ENCODE data around the gene PTPN6.

GRCh38 chr12:6982532-6982931 lies 31.4 kb downstream of the PTPN6 start:
- TF ChIP-seq CTCF (conservative IDR thresholded peaks at IDR 0.05; ENCODE audit: low read length) (no peak), EZH2phosphoT487 (IDR thresholded peaks at IDR 0.05; ENCODE audit: borderline replicate concordance, low read depth, low read length) (no peak)
